HG03571 (cell line): Measurements from ENCODE around the gene DGKH.
"Not testable (repeated sequence)": the region's sequence is repeated elsewhere in the genome, so short reads cannot be mapped to it uniquely, and the experiment has no call there.

Source experiments
- ATAC-seq: cut with Tn5 transposase; IDR thresholded peaks from one replicate; pipeline ENCODE4 v1.9.1; 2021; ENCODE audit not compliant: unreplicated experiment

Gene DGKH

DNA sequence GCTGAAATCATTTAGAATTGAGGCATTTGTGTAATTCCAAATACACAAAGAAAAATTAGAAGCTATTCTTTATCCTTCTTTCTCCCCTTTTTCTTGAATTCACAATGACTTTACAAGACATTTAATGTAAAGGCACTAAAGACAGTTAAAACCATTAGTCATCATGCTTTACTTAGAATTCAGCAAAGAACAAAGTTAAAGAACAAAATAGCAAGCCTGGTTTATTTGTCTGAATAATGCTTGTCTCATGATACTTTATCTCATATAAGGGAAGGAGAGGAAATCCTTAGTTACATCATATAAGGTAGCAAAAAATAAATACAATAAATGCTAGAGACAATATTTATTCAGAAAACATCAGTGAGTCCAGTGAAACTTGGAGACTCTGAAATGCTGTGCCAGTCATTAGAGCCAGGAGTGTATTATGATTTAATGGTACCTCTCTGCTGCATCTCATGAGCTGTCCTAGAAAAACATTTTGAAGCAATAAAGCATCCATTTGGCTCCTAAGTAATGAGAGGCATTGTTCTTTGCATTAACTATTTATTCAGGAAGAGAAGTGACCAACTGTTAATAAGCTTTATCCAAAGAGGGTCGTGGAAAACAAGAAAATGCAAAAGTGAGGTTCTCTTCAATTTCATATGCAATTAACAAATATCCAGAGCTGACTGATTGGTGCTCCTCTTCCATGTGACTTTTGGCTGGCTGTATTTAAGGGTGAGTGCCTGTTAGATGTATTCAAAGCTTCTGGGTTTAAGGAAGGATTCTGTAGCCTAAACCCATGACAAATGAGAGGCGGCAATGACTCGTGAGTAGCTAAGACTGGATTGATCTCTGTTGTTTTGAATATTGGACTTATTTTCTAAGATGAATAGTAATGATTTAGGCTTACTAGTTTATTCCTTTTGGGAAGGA, 105.0 kb downstream of the DGKH start:
- no peak for ATAC-seq

DNA sequence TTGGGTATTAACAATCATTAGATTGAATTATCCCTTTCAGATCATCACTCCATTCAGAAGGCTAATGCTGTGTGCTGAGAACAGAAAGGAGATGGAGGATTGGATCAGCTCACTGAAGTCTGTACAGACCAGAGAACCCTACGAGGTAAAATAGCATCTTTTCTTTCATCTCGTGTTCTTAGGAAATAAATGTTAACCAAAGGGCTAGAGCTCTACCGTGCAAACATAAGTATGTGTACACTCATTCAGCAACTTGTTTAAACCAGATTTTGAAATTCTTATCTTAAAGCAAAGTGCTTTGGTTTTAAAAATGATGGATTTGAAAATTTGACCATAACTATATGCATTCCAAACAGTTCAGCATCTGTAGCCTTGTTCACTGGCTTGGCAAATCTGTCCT, 106.8 kb downstream of the DGKH start:
- no peak for ATAC-seq

DNA sequence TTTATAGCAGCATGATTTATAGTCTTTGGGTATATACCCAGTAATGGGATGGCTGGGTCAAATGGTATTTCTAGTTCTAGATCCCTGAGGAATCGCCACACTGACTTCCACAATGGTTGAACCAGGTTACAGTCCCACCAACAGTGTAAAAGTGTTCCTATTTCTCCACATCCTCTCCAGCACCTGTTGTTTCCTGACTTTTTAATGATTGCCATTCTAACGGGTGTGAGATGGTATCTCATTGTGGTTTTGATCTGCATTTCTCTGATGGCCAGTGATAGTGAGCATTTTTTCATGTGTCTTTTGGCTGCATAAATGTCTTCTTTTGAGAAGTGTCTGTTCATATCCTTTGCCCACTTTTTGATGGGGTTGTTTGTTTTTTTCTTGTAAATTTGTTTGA, 114.9 kb downstream of the DGKH start:
- not testable (repeated sequence) for ATAC-seq

DNA sequence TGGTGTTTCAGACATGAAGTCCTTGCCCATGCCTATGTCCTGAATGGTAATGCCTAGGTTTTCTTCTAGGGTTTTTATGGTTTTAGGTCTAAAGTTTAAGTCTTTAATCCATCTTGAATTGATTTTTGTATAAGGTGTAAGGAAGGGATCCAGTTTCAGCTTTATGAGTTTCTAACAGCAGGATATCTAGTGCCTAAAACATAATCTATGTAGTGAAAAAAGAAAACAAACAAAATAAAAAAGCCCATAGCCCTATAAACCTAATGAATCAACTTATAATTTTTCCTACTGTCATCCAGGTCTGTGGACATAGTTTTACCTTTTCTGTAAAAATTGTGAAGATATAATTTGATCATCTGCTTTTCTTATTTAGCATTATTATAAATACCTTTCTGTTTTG, 115.5 kb downstream of the DGKH start:
- ATAC-seq = not testable (repeated sequence)

DNA sequence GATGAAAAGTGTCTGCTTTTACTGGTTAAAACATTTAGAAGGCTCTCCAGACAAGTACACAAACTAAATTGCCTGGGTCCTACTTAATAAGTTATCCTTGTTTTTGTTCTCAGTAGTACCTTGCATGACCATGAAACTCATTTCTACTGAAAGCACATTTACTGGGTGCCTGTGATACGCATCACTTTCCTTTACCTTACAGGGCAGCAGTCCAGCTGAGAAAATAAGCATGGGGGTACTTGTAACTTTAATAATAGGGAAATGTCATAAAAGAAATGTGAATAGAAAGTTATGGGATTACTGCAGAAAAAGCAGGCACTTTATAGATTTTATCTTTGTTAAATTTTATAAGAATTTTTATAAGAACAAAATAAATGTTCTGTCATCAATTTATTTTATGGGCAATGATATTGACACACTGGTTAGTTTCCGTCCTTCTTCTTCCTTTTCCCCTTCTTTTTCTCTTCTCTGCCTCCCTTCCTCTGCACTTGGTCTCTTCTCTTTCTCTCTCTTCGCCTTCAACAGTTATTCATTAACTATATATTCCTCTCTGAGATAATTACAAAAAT, 116.2 kb downstream of the DGKH start:
- no peak for ATAC-seq

DNA sequence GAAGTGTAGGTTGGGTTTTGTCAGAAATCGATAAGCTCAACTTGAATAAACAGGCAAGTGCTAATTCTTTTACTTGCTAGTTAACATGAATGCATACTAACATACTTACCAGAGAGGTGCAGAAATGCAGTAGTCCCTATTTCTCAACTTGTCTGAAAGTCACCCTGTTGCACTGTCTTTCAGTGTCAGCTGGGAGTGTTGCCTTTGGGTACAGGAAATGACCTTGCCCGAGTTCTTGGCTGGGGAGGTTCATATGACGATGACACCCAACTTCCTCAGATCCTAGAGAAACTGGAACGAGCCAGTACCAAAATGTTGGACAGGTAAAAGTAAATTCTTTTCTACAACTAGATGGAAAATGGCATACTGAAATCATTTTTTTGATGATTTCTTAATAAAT, 120.0 kb downstream of the DGKH start:
- no peak for ATAC-seq

DNA sequence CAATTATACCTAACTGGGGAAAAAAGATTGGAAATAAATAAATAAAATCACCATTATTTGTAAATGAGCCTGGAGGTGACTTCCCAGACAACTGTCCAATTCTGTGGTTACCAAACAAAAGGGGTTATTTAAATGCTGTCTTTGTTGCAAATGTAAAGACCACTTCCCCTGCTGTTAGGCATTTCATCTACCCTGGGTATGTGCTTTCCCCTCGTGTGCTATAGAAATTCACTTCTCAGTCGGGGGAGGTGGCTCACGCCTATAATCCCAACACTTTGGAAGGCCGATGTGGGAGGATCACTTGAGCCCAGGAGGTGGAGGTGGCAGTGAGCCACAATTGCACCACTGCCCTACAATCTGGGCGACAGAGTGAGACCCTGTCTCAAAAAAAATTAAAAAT, 121.6 kb downstream of the DGKH start:
- no peak for ATAC-seq

DNA sequence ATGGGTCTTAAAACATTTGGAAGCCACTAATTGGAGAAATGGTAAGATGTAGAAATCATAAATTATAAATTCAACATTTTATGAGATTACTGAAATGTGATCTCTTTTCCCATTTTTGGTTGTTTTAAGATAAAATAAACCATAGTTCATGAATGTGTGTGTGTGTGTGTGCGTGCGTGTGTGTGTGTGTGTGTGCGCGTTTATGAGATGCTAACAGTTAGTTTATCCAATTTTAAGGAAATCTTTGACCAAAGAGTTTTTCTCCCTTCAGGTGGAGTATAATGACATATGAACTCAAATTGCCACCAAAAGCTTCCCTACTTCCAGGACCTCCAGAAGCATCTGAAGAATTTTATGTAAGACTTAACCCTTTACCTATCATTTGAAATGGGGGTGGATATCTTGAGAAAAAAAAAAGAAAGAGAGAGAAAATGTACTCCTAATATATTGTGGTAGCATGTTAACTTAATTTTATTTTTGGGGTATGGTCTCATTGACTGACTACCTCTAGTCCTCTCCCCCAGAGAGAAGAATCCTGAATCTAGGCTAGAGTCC, 125.4 kb downstream of the DGKH start:
- no peak for ATAC-seq

DNA sequence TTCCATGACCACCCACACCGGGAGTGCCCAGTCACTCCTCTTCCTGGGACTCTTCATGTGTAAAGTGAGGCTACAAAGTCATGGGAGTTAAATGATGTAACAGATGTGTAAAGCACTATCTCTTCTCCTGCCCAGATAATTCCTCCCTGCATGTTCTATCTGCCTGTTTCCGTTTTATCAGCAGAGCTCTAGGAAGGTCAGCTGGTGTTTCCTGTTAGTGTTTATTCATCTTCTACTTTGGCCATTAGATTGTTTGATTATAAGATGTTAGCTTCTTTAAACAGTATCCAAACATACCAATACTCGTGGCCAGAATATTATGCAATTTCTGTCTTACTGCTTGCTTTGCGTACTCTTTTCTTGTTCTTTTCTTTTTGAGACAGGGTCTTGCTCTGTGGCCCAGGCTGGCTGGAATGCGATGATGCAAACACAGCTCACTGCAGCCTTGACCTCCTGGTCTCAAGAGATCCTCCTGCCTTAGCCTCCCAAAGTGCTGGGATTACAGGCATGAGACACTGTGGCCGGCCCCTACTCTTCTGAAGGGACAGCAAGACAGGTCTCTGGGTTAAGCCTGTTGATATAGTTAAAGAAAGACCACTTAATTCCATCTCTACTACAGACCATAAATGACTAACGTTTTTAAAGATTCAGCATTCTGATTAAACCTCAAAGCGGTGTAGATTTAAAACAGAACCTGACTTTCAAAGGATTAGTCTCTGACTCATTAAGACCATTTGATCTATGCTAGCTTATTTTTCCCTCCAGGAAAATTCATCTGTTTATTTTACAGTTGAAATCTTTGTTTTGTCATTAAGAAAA, 126.1 kb downstream of the DGKH start:
- no peak for ATAC-seq

DNA sequence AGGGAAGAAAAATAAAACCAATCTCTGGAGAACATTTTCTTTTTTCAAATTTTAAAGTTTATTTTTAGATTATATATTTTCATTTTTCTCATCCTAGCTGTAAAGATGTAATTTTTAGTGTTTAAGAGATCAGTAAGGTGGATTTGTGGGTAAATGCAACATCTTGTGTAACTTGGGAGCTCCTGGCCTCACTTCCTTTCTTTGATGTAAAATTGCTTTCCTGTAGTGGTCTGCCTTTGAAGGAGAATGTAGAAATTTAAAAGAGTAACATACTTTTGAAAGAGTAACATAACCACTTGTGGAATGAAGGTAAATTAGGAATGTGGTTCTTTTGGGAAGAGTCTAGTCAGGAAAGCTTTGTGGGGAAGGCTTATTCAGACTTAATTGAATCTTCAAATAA, 127.8 kb downstream of the DGKH start:
- ATAC-seq = no peak

DNA sequence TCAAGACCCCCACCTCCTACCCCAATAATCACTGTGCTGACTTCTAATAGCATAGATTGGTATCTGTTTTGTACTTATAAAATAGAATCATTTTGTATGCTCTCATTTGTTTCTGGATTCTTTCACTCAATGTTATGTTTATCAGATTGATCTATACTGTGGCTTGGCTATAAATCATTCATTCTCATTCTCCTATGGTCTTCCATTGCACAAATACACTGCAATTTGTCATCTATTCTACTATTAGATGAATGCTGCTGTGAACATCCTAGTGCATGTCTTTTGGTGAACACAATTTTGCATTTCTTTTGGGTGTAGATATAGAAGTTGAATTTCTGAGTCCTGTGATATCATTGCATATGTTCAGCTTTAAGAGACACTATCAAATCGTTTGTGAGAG, 128.7 kb downstream of the DGKH start:
- no peak for ATAC-seq

DNA sequence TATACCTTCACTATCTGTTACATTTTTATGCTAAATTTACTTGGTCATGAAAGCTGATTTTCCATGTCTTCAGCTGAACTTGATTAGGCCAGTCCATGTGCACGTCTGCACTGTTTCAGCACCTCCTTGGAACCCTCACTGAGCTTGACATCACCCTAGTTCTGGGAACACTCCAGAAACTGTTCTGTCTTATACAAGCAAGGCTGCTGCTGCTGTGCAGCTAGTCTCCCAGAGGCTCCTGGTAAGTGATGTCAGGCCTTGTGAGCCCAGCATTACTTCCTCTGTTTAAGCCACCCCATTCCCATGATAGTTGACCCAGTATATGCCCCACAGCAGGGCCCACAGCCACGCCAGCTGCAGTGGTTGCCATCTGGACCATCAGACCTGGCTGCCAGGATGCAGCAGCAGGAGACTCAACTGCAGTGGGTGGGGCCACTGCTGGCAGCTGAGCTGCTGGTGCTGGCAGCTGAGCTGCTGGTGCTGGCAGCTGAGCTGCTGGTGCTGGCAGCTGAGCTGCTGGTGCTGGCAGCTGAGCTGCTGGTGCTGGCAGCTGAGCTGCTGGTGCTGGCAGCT, 133.0 kb downstream of the DGKH start:
- no peak for ATAC-seq

DNA sequence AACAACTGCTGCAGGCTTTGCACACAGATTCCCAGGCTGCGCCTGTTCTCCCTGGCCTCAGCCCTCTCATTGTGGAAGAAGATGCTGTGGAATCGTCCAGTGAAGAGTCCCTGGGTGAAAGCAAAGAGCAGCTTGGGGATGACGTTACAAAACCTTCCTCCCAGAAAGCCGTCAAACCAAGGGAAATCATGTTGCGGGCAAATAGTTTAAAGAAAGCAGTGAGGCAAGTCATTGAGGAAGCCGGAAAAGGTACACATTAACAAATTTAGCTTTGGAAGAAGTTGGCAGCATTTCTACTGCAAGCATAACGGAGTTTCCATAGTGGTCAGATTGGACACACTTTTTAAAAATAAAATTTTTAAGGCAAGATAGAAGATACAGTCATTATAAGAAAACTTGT, 140.6 kb downstream of the DGKH start:
- no peak for ATAC-seq

DNA sequence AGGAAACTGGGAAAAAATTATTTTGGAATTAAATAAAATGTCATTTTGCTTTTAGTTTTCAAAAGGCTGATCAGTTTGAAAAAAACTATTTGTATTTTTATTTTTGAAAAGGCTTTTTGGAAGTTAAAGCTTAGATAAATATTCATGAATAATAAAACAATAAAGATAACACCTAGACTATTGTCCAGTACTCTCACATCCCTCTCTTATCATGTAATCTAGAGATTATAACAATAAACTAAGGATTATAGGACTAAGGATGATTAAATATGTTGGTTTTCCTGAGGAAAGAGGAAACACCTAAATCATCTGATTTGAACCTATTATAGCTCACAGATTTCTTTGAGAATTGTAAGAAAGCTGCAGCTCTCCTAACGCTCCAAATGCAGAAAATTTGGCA, 142.1 kb downstream of the DGKH start:
- no peak for ATAC-seq

DNA sequence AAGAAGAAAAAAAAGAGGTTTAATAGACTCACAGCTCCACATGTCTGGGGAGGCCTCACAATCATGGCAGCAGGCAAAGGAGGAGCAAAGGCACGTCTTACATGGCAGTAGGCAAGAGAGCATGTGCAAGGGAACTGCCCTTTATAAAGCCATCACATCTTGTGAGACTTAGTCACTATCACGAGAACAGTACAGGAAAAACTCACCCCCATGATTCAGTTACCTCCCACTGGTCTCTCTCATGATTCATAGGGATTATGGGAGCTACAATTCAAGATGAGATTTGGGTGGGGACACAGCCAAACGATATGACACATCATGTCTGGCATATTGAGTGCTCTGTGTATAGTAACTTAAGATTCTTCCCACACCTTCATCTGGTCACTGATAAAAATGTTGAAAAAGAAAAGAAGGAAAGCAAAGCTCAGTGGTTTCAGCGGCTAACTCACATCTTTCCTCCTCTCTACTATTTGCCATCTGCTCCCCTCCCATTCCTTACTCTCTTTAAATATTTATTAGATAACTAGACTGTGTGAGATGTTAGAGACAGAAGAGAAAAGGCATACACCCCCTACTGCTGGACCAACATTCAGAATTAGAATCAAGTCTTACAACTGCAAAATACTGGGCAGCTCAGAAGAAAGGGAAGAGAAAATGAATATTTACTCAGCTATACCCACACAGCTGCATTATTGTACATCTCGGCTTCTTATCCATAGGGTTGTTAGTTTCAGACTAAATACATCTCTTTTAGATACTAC, 163.4 kb downstream of the DGKH start:
- no peak for ATAC-seq

DNA sequence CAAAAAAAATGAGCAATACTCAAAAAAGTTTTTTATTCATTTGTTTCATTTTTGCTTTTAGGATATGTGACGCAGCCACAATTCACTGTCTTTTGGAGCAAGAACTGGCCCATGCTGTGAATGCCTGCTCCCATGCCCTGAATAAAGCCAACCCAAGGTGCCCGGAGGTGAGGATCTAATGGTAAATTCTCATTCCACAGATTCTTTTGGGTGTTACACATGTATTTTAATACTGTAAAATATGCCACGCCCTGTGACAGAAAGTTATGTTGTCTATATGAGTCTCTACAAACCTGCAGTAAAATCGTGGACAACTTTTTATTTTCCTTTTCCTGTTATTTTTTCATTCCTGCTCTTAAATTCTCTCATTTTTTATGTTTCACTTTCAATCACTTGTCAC, 166.0 kb downstream of the DGKH start:
- ATAC-seq = no peak

DNA sequence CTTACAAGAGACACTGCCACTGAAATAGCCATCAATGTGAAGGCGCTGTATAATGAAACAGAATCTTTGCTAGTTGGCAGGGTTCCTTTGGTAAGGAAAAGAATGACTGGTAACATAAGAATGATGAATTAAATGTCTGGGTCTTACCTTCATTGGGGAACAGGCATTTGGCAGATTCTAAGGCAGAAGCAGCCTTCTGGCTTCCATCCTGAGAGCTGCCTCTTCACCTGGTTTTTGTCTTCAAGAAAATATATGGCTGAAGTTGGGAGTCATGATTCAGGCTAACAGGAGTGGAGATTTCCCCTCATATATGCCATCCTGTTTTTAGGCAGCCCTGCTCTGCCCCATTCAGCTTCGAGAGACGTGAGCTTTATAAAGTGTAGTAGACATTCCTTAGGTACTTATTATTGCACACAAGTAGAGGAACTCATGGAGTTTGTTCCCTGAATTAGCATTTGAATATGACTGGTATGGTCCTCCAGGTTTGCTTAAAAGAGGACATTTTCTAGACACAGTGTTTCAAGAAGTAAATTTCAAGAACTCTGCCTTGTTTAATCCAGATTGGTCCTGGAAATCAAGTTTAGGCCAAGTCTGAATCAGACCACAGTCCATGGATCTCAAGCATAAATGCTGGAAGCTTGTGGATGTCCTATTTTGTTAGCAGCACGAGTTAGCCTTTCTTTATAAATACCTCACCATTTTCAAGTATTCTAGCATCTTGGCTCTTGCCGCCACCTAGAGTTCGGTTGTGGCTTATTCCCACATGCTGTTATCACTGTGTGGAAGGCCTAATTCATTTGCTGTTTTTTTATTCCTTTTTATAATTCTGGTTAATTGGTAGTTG, 167.4 kb downstream of the DGKH start:
- no peak for ATAC-seq

DNA sequence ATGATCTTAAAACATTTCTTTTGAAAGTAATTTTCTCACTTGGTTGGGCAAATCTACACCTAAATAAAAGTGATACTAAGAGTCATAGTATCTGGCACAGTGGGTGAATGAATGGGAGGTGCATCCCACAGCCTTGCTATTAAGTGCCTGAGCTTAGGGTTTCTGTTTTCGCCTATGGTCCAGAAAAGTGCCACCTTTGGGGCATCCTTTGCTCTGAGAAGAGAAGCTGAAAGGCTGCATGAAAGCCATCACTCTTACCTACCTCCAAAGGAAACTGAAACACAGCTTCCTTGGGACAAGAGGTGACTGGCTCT, 167.9 kb downstream of the DGKH start:
- ATAC-seq = no peak

DNA sequence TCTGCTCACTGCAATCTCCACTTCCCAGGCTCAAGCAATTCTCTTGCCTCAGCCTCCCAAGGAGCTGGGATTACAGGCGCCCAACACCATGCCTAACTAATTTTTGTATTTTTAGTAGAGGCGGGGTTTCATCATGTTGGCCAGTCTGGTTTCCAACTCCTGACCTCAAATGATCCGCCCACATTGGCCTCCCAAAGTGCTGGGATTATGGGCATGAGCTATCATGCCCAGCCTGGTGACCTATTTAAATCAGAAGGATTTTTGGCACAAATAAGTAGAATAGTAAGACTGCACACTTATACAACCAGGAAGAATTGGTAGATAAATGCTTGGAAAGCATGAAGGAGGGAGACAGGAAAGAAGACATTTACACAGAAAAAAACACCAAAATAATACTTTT, 170.1 kb downstream of the DGKH start:
- ATAC-seq = no peak

DNA sequence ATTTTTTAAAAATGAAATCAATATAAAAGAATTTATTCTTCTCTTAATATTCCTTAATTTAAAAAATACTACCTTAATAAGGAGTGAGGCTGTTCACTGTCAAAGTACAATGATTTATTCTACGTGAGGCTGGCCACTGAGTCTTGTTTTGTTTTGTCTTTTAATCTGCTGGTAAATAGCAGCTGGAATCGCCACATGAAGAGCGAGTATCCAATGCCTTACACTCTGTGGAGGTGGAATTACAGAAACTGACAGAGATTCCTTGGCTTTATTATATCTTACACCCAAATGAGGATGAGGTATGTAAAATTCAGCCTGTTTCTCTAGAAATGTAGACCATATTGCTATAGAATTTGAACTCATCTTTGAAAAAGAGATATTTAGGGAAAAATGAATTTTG, 170.6 kb downstream of the DGKH start:
- ATAC-seq = no peak
